Pancreas (tissue), 10 donors: ENCODE data around the gene KCNB1. TPM values are rescaled to one million over a fixed set of nuclear protein-coding genes. Genes with fewer than 3 reads are reported as not detected.

Experiments
- ATAC-seq, 4 donors: fragments of 200-7000 bp; cut with Tn5 transposase; one replicate each; pipeline versions ENCODE4 v1.8.0 to v1.9.1; 2020; ENCODE audit warnings: mild to moderate bottlenecking in 4 of 4, moderate library complexity in 4 of 4
- DNase-seq, 6 donors: peaks; one replicate each; pipeline ENCODE4 v3.0.0-alpha.2; 2020
- FAIRE-seq: peaks from 2 replicates; lab custom pipeline; 2012; peaks lifted over from hg19 to GRCh38; lab: Jason Lieb, UNC
- H3K27ac ChIP-seq, 4 donors: fragments of 200-600 bp; sonication (generic); 1 replicate in 3 of 4; 2 replicates in 1 of 4; pipeline versions ENCODE4 v1.5.0 to v1.8.0; 2020
- H3K27me3 ChIP-seq, 4 donors: fragments of 200-600 bp; one replicate each; pipeline ENCODE4 v1.8.0; 2021
- H3K36me3 ChIP-seq, 3 donors: fragments of 200-600 bp; sonication (generic) in 1 of 3; one replicate each; pipeline versions ENCODE4 v1.5.0 to v1.8.0; 2020 to 2021
- H3K4me1 ChIP-seq, 3 donors: fragments of 200-600 bp; one replicate each; pipeline ENCODE4 v1.8.0; 2021
- H3K4me3 ChIP-seq, 4 donors: fragments of 200-600 bp; sonication (generic) in 2 of 4; one replicate each; pipeline versions ENCODE4 v1.5.0 to v1.8.0; 2020 to 2021
- H3K9me3 ChIP-seq, 4 donors: fragments of 200-600 bp; one replicate each; pipeline ENCODE4 v1.8.0; 2021
- WGBS, 2 donors: extraction: QIAGEN DNeasy Blood & Tissue Kit; methylation state at CpG; one replicate each; pipeline ENCODE4 v1.1.7; 2013; 5-methylcytosine and 5-hydroxymethylcytosine counted together
- intact Hi-C, 3 donors: fragments of 100-400 bp; cut with DNase I; formaldehyde crosslinking; loops; one replicate each; pipeline versions ENCODE4 v1.11.1 to v1.14.2; 2022
- polyA plus RNA-seq, 2 donors: library from polyadenylated mRNA; stranded (reverse); fragments of 200-250 nt; gene quantifications; one replicate each; pipeline ENCODE4 v1.2.3, GENCODE V29; 2013
- total RNA-seq, 6 donors: library from RNA; stranded (reverse); fragmentation: NEBNext Ultra II Directional in 4 of 6; extraction: Animal tissue kit (Norgen Biotek cat#: 25700) in 4 of 6; gene quantifications; one replicate each; pipeline versions ENCODE4 v1.2.1 to v1.2.4, GENCODE V29; 2021 to 2023
- TF ChIP-seq, protein P1 (sequence below), 4 donors: fragments of 200-600 bp; sonication (generic) in 3 of 4; IDR thresholded peaks; one replicate each; pipeline versions ENCODE4 v1.5.0 to v1.8.0; 2021; ENCODE audit warnings: antibody characterized with exemption in 4 of 4
- donor health status: healthy with polysubstance abuse.
- donor health status: DM: no; HTN: no; CAD: no; lungs with moderate emphysema.
- donor health status: DM: no; HTN: no; CAD: no.
- donor health status: control.
- donor health status: control.
- donor health status: Bipolar disorder and iron deficiency.
- donor health status: DM: yes; HTN: yes; CAD: no.
- donor health status: DM: no; HTN: no; CAD: no.
- donor health status: DM: no; HTN: no; CAD: no.
- donor health status: DM: yes; HTN: yes; CAD: no.

KCNB1 gene
- total and polyA plus RNA-seq, 8 donors, result 0.28 to 2.5 (median 0.31) TPM

DNA sequence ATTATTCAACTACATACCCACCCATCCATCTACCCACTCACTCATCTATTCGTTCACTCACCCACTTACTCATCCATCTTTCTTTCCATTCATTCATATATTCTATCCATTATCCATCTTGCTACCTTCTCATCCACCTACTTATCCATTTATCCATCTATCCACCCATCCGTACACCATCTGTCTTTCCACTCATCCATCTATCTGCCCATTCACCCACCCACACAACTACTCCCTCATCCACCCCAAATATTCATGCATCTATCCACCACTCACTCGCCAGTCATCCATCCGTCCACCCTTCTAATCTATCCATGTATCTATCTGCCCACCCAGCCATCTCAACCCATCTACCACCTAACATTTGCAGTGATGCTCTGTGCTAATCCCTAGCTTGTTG is 13.6 kb upstream of the KCNB1 start:
- ATAC-seq (no peak), DNase-seq (no peak), FAIRE-seq (no peak)
- Histone ChIP-seq H3K27me3 (no peaks in the 10 kb centered on the region), H3K4me3 (no peak overlapping the region), H3K36me3 (no peaks in the 10 kb centered on the region), H3K27ac (no peak overlapping the region), H3K4me1 (no peaks in the 10 kb centered on the region), H3K9me3 (no peaks in the 10 kb centered on the region)
- 52 to 66% methylated on average over 4 of the region's 4 CpGs for WGBS, 2 donors
- intact Hi-C loops, result no loop called here
- TF ChIP-seq, protein P1, sequence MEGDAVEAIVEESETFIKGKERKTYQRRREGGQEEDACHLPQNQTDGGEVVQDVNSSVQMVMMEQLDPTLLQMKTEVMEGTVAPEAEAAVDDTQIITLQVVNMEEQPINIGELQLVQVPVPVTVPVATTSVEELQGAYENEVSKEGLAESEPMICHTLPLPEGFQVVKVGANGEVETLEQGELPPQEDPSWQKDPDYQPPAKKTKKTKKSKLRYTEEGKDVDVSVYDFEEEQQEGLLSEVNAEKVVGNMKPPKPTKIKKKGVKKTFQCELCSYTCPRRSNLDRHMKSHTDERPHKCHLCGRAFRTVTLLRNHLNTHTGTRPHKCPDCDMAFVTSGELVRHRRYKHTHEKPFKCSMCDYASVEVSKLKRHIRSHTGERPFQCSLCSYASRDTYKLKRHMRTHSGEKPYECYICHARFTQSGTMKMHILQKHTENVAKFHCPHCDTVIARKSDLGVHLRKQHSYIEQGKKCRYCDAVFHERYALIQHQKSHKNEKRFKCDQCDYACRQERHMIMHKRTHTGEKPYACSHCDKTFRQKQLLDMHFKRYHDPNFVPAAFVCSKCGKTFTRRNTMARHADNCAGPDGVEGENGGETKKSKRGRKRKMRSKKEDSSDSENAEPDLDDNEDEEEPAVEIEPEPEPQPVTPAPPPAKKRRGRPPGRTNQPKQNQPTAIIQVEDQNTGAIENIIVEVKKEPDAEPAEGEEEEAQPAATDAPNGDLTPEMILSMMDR (IDR thresholded peaks at IDR 0.05), result no peak

DNA sequence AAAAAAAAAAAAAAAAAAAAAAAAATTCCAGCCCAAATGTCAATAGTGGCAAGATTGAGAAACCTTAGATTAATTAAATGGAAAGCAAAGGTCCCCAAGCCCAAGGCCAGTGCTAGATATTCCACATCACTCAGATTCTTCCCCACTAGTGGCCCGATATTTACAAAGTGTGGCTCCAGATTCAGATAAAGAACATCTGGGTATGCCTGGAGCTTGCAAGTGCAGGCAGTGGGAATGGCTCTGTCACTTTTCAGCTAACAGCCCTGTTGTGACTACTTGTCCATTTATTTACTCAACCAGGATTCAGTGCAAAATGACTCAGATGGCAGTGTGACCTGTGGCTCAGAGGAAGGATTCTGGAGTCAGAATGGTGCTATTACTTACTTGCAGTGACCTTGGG is 8.2 kb upstream of the KCNB1 start:
- no peak overlapping the region for H3K4me3 ChIP-seq
- intact Hi-C loops, result no loop called here
- 10 to 38% methylated on average over 1 of the region's 1 CpG for WGBS, 2 donors
- no peak overlapping the region for H3K27ac ChIP-seq
- no peaks in the 10 kb centered on the region for H3K4me1 ChIP-seq
- no peak for DNase-seq
- H3K27me3 ChIP-seq, result peaks cover 0 to 6% (median 0%) of the 10 kb centered on the region in 4 donors
- FAIRE-seq, result no peak
- TF ChIP-seq, protein P1 (IDR thresholded peaks at IDR 0.05), result no peak
- H3K36me3 ChIP-seq, result no peaks in the 10 kb centered on the region
- H3K9me3 ChIP-seq, result no peaks in the 10 kb centered on the region
- ATAC-seq, result no peak

GRCh38 chr20:49489688-49490087 is 7.2 kb upstream of the KCNB1 start:
- WGBS, 2 donors, result 72 to 82% methylated on average over 5 of the region's 5 CpGs
- FAIRE-seq (no peak), DNase-seq (no peak), ATAC-seq (no peak)
- Histone ChIP-seq H3K9me3 (no peaks in the 10 kb centered on the region), H3K27ac (no peak overlapping the region), H3K27me3 (peaks cover 0 to 10% (median 0%) of the 10 kb centered on the region in 4 donors), H3K4me3 (no peak overlapping the region), H3K36me3 (no peaks in the 10 kb centered on the region), H3K4me1 (no peaks in the 10 kb centered on the region)
- TF ChIP-seq, protein P1 (IDR thresholded peaks at IDR 0.05), result no peak
- intact Hi-C loops, result loop anchor here in 2 of 3 donors (5.0 to 10.0 kb wide), 2 partner anchors 155 to 162 kb away; no protein-coding TSS in a partner anchor

- Histone ChIP-seq H3K9me3 (no peaks in the 10 kb centered on the region), H3K27me3 (peaks cover 0 to 22% (median 0%) of the 10 kb centered on the region in 4 donors), H3K4me1 (peaks cover 0 to 3% (median 0%) of the 10 kb centered on the region in 3 donors), H3K4me3 (no peak overlapping the region), H3K36me3 (no peaks in the 10 kb centered on the region), H3K27ac (no peak overlapping the region)
- DNase-seq (no peak), ATAC-seq (no peak), FAIRE-seq (no peak)
- TF ChIP-seq, protein P1 (IDR thresholded peaks at IDR 0.05), result no peak
- intact Hi-C loops, result loop anchor here in 2 of 3 donors (5.0 to 10.0 kb wide), 2 partner anchors 151 to 159 kb away; no protein-coding TSS in a partner anchor
These were observed 3.6 kb upstream of the KCNB1 start for GRCh38 chr20:49486064-49486463.

- TF ChIP-seq, protein P1 (IDR thresholded peaks at IDR 0.05), result no peak
- whole genome bisulfite sequencing, 2 donors, result 50 to 52% methylated on average over 1 of the region's 1 CpG
- FAIRE-seq (no peak), DNase-seq (no peak), ATAC-seq (no peak)
- H3K27ac ChIP-seq, result no peak overlapping the region
- intact Hi-C loops, result loop anchor here in 2 of 3 donors (5.0 to 10.0 kb wide), 2 partner anchors 151 to 158 kb away; no protein-coding TSS in a partner anchor
- H3K36me3 ChIP-seq, result no peaks in the 10 kb centered on the region
- H3K27me3 ChIP-seq, result peaks cover 0 to 22% (median 0%) of the 10 kb centered on the region in 4 donors
- no peak overlapping the region for H3K4me3 ChIP-seq
- H3K9me3 ChIP-seq, result no peaks in the 10 kb centered on the region
- H3K4me1 ChIP-seq, result peaks cover 0 to 3% (median 0%) of the 10 kb centered on the region in 3 donors
These were observed 3.1 kb upstream of the KCNB1 start for GRCh38 chr20:49485563-49485962.
